Keratinocyte (primary cell): ENCODE measurements around the gene CCDC170. TPM values are rescaled to one million over a fixed set of nuclear protein-coding genes. Genes with fewer than 3 reads are reported as not detected.

Experiments used
- DNase-seq: peaks from one replicate; pipeline ENCODE4 v3.0.0-alpha.2; 2011; ENCODE audit warnings: low read depth, missing footprints, low spot score
- FAIRE-seq: peaks from 2 replicates; lab custom pipeline; 2011; peaks lifted over from hg19 to GRCh38; lab: Jason Lieb, UNC
- H2AFZ ChIP-seq: 2 replicates; pipeline ENCODE4 v1.6.0; 2012; ENCODE audit warnings: low read length, control low read depth, inconsistent platforms; ENCODE audit not compliant: control insufficient read depth
- H3K27ac ChIP-seq: 2 replicates; pipeline ENCODE4 v1.5.1; 2011; ENCODE audit warnings: low read length; ENCODE audit not compliant: control insufficient read depth, insufficient read depth
- H3K27me3 ChIP-seq: 3 replicates; pipeline ENCODE4 v1.6.0; 2011; ENCODE audit warnings: low read length; ENCODE audit not compliant: control insufficient read depth, insufficient read depth; ENCODE audit errors: extremely low read depth
- H3K36me3 ChIP-seq, 2 experiments: 2 replicates in 1 of 2; 3 replicates in 1 of 2; pipeline ENCODE4 v1.5.1; 2011; ENCODE audit warnings: low read length in 2 of 2, mild to moderate bottlenecking in 1 of 2; ENCODE audit not compliant: control insufficient read depth in 2 of 2, insufficient read depth in 2 of 2; ENCODE audit errors: extremely low read depth in 1 of 2
- H3K4me1 ChIP-seq: 3 replicates; pipeline ENCODE4 v1.5.1; 2011; ENCODE audit warnings: low read length; ENCODE audit not compliant: control insufficient read depth, insufficient read depth; ENCODE audit errors: extremely low read depth
- H3K4me2 ChIP-seq: 3 replicates; pipeline ENCODE4 v1.6.0; 2011; ENCODE audit warnings: low read depth, low read length; ENCODE audit not compliant: control insufficient read depth, insufficient read depth; ENCODE audit errors: extremely low read depth
- H3K4me3 ChIP-seq, 3 experiments: fragments of 200-600 bp in 1 of 3; sonication (generic) in 1 of 3; 2 replicates in 2 of 3; 3 replicates in 1 of 3; pipeline ENCODE4 v1.5.1; 2011 to 2016; ENCODE audit warnings: low read length in 3 of 3, mild to moderate bottlenecking in 3 of 3, control low read depth in 2 of 3, inconsistent platforms in 1 of 3, low read depth in 1 of 3, mixed read lengths in 1 of 3, mixed run types in 1 of 3, moderate library complexity in 1 of 3; ENCODE audit not compliant: control insufficient read depth in 2 of 3, insufficient read depth in 2 of 3; ENCODE audit errors: extremely low read depth in 1 of 3
- H3K79me2 ChIP-seq: 2 replicates; pipeline ENCODE4 v1.6.0; 2012; ENCODE audit warnings: low read length; ENCODE audit not compliant: control insufficient read depth, insufficient read depth
- H3K9ac ChIP-seq: 3 replicates; pipeline ENCODE4 v1.6.0; 2011; ENCODE audit warnings: low read length; ENCODE audit not compliant: control insufficient read depth, insufficient read depth; ENCODE audit errors: extremely low read depth
- H3K9me1 ChIP-seq: 3 replicates; pipeline ENCODE4 v1.6.0; 2011; ENCODE audit warnings: low read length; ENCODE audit not compliant: control insufficient read depth, insufficient read depth; ENCODE audit errors: extremely low read depth
- H3K9me3 ChIP-seq: 2 replicates; pipeline ENCODE4 v1.5.1; 2012; ENCODE audit warnings: low read depth, low read length; ENCODE audit not compliant: control insufficient read depth
- H4K20me1 ChIP-seq: 3 replicates; pipeline ENCODE4 v1.6.0; 2011; ENCODE audit warnings: low read length; ENCODE audit not compliant: control insufficient read depth, insufficient read depth; ENCODE audit errors: extremely low read depth
- CTCF ChIP-seq, 3 experiments: IDR thresholded peaks in 1 of 3; conservative IDR thresholded peaks in 1 of 3; optimal IDR thresholded peaks in 1 of 3; 2 replicates in 2 of 3; 3 replicates in 1 of 3; pipeline versions ENCODE3 to v1.5.1; 2011; ENCODE audit warnings: low read length in 3 of 3, mild to moderate bottlenecking in 3 of 3, moderate library complexity in 2 of 3, control low read depth in 1 of 3, inconsistent platforms in 1 of 3; ENCODE audit not compliant: insufficient read depth in 2 of 3; ENCODE audit errors: extremely low read depth in 1 of 3
- EZH2 ChIP-seq: IDR thresholded peaks from one replicate; pipeline ENCODE4 v1.6.1; 2012; ENCODE audit warnings: inconsistent platforms, mild to moderate bottlenecking, low read length, moderate library complexity
- dilution Hi-C: fragments of 300-500 bp; cut with MboI; formaldehyde crosslinking; loops from one replicate; pipeline ENCODE4 v1.7.0; 2020; ENCODE audit warnings: low sequenced_read_pairs; ENCODE audit not compliant: extremely low pct_ligation_motif_present
- polyA plus RNA-seq, 5 experiments: library from polyadenylated mRNA; depleted of rRNA in 3 of 5; stranded (reverse) in 3 of 5; stranded (forward) in 1 of 5; unstranded in 1 of 5; fragments of >200 nt; gene quantifications; 1 replicate in 1 of 5; 2 replicates in 3 of 5; 3 replicates in 1 of 5; pipeline versions ENCODE4 v1.2.1 to v1.2.3, GENCODE V29; 2011 to 2012; ENCODE audit warnings: missing spikeins in 2 of 5, low read depth in 1 of 5, low replicate concordance in 1 of 5

The CCDC170 gene
- polyA plus RNA-seq, 1 donor (not counting 4 experiments of a cell fraction or from before 2014, with no cell fraction given): 0.10 TPM

GRCh38 chr6:151497905-151498304 is 4.1 kb downstream of the CCDC170 start:
- Histone ChIP-seq H3K9ac (no peak overlapping the region), H3K4me3 (no peak overlapping the region), H3K27me3 (peaks cover 18% of the 10 kb centered on the region), H3K9me3 (no peaks in the 10 kb centered on the region), H3K27ac (no peak overlapping the region), H3K4me2 (no peak overlapping the region), H3K79me2 (no peaks in the 10 kb centered on the region), H4K20me1 (no peaks in the 10 kb centered on the region), H2AFZ (no peak overlapping the region), H3K9me1 (no peaks in the 10 kb centered on the region), H3K36me3 (no peaks in the 10 kb centered on the region), H3K4me1 (peaks cover 5% of the 10 kb centered on the region)
- dilution Hi-C loops: no loop called here
- DNase-seq (no peak), FAIRE-seq (no peak)
- no peak for TF ChIP-seq CTCF (optimal IDR thresholded peaks at IDR 0.05 in 1 of 3, IDR thresholded peaks at IDR 0.05 in 1 of 3, conservative IDR thresholded peaks at IDR 0.05 in 1 of 3; ENCODE audit: extremely low read depth in 1 of 3, insufficient read depth in 2 of 3, low read length in 3 of 3)
- TF ChIP-seq EZH2: no peak

GRCh38 chr6:151498327-151498726 is 4.5 kb downstream of the CCDC170 start:
- Histone ChIP-seq H3K27ac (no peak overlapping the region), H3K9me3 (no peaks in the 10 kb centered on the region), H2AFZ (no peak overlapping the region), H3K4me2 (no peak overlapping the region), H4K20me1 (no peaks in the 10 kb centered on the region), H3K4me1 (peaks cover 5% of the 10 kb centered on the region), H3K27me3 (peaks cover 18% of the 10 kb centered on the region), H3K36me3 (no peaks in the 10 kb centered on the region), H3K9me1 (no peaks in the 10 kb centered on the region), H3K79me2 (no peaks in the 10 kb centered on the region), H3K4me3 (no peak overlapping the region), H3K9ac (no peak overlapping the region)
- TF ChIP-seq EZH2 (no peak), CTCF (optimal IDR thresholded peaks at IDR 0.05 in 1 of 3, IDR thresholded peaks at IDR 0.05 in 1 of 3, conservative IDR thresholded peaks at IDR 0.05 in 1 of 3; ENCODE audit: extremely low read depth in 1 of 3, insufficient read depth in 2 of 3, low read length in 3 of 3) (no peak)
- DNase-seq (no peak), FAIRE-seq (no peak)
- dilution Hi-C loops: no loop called here
